Choroid plexus epithelial cell (primary cell): Measurements from ENCODE around the gene BRINP3.
A peak's percentile ranks its signal among the peaks of the same experiment; 100 is the strongest.

Experiments
- DNase-seq: peaks from one replicate; pipeline ENCODE4 v3.0.0-alpha.2; 2010; ENCODE audit warnings: low read depth
- H3K4me3 ChIP-seq: 2 replicates; pipeline ENCODE4 v1.5.1; 2011; ENCODE audit warnings: low read depth, mild to moderate bottlenecking, control low read depth, low read length, moderate library complexity
- TF ChIP-seq, protein P1 (sequence below): conservative IDR thresholded peaks from 2 replicates; pipeline ENCODE4 v1.5.1; 2011; ENCODE audit warnings: low read depth, mild to moderate bottlenecking, control low read depth, inconsistent platforms, low read length, moderate library complexity

Gene BRINP3

DNA sequence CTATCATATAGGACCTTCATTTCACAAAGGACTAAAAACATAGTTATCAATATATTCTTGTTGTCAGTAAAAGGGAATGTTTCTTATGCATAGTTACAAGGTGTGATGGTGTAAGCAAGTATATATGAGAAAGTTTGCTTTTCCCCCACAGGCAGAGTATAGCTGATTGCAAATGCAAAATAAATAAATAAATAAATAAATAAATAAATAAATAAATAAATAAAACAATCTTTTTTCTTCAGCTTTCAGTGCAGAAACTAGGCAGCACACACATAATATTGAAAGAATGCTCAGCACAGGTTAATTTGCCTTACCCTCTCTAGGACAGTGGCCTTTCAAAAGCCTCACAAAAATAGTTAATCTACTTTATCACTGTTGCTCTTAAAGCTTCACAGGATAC is 138.8 kb downstream of the BRINP3 start:
- no peak overlapping the region for H3K4me3 ChIP-seq
- TF ChIP-seq, protein P1, sequence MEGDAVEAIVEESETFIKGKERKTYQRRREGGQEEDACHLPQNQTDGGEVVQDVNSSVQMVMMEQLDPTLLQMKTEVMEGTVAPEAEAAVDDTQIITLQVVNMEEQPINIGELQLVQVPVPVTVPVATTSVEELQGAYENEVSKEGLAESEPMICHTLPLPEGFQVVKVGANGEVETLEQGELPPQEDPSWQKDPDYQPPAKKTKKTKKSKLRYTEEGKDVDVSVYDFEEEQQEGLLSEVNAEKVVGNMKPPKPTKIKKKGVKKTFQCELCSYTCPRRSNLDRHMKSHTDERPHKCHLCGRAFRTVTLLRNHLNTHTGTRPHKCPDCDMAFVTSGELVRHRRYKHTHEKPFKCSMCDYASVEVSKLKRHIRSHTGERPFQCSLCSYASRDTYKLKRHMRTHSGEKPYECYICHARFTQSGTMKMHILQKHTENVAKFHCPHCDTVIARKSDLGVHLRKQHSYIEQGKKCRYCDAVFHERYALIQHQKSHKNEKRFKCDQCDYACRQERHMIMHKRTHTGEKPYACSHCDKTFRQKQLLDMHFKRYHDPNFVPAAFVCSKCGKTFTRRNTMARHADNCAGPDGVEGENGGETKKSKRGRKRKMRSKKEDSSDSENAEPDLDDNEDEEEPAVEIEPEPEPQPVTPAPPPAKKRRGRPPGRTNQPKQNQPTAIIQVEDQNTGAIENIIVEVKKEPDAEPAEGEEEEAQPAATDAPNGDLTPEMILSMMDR, result no peak
- DNase-seq, result no peak

DNA sequence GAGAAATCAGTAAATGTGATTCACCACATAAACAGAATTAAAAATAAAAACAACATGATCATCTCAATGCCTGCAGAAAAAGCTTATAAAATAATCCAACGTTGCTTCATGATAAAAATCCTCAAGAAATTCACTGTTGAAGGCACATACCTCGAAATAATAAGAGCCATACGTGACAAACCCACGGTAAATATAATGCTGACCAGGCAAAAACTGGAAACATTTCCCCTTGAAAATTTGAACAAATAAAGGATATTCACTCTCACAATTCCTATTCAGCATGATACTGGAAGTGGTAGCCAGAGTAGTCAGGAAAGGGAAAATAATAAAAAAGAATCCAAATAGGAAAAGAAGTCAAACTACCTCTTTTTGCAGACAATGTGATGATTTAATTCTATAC is 148.8 kb downstream of the BRINP3 start:
- no peak overlapping the region for H3K4me3 ChIP-seq
- no peak for DNase-seq
- TF ChIP-seq, protein P1, result no peak

DNA sequence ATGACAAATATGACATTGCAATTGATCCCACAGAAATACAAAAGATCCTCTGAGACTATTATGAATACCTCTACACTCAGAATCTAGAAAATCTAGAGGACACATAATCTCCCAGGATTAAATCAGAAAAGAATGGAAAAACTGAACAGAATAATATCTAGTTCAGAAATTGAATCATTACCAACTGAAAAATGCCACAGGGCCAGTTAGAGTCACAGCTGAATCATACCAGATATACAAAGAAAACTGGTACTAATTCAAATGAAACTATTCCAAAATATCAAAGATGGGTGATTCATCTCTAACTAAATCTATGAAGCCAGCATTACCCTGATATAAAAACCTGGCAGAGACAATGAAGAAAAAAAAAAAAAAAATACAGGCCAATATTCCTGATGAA is 149.3 kb downstream of the BRINP3 start:
- H3K4me3 ChIP-seq, result no peak overlapping the region
- no peak for DNase-seq
- TF ChIP-seq, protein P1, result no peak

DNA sequence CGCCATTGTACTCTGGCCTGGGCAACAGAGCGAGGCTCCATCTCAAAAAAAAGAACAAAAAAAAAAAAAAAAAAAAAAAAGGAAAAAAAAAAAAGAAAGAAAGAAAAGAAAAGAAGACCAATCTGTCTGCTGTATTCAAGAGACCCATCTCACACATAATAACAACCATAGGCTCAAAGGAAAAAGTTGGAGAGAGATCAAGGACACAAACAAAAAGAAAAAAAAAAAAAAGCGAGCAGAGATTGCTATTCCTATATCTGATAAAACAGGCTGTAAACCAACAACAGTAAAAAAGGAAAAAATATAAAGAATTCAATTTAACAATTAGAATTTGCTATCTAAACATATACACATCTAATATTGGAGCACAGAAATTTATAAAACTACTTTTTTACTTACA is 150.4 kb downstream of the BRINP3 start:
- TF ChIP-seq, protein P1, result no peak
- DNase-seq, result no peak
- no peak overlapping the region for H3K4me3 ChIP-seq

DNA sequence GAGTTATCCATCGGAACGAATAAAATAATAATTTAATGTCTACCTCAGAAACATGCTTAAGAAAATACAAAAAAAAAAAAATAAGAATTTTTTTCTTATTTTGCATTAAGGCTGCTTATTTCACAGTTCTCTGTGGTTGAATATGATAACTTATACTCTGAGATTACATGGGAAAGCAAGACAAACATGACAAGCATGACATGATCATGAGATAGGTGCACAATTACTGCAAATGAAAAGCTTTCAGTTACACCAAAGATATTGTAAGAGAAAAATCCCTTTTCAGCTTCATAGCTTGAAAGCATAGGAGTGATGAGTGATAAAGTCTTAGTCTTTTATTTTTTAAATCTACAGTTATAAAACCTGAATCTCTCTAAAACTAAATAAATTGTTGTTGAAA is 154.1 kb downstream of the BRINP3 start:
- DNase-seq, result no peak
- H3K4me3 ChIP-seq, result no peak overlapping the region
- TF ChIP-seq, protein P1, result no peak

DNA sequence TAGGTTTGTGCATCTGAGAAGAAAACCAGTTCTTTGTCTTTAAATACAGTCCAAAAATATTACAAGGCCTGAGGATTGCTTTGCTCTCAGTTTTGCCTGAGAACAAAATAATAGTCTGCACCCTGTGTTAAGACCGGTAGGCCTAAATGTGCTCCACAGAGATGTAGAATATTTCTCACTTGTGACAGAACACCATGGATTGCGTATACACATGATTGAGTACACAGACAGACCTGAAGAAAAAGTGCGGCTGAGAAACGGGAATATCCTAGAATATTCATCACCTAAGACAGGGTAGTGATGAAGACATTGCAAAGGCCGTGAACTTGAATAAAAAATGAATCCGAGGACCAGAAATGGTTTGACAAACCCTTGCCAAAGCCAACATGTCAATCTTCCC is 155.4 kb downstream of the BRINP3 start:
- TF ChIP-seq, protein P1, result no peak
- no peak for DNase-seq
- H3K4me3 ChIP-seq, result no peak overlapping the region

DNA sequence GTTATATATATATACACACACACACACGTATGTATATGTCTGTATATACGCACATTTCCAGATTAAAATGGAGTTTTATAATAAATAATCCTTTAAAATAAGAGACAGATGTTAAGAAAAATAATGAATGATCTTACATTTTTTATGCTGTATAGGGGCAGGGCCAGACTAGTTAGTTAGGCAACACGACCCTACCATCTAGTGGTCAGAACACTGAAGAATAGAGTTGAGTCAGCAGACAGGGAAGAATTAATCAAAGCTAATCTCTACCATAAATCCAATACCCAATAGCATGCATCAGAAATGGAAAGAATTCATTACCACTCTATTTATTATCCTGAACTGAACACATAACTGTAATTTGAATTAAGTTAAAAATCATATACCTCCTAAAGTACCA is 156.7 kb downstream of the BRINP3 start:
- peak; percentile 82 for DNase-seq
- TF ChIP-seq, protein P1, result peak; percentile 71
- no peak overlapping the region for H3K4me3 ChIP-seq
